ENCODE measurements around the gene PKP2. TPM values are rescaled to one million over a fixed set of nuclear protein-coding genes. Genes with fewer than 3 reads are reported as not detected.

PKP2 gene
- under 1 TPM; 0.22 to 0.26 TPM for total RNA-seq

GRCh38 chr12:32896432-32897280 lies at the start of gene PKP2:
PKP2 (minus strand) TSS chr12:32896777; CDS start chr12:32896731, 46 bp downstream.
- intact Hi-C loops (cut with micrococcal nuclease), result loop anchor here (5.0 to 10.0 kb wide), 2 partner anchors 139 to 442 kb away; partner anchors contain the start of gene YARS2
- DNase-seq, result peak; percentile 34
- no peak within 1 kb of the TSS for H3K27ac Mint-ChIP-seq
- peaks cover 53% of the 10 kb centered on the region for H3K27me3 Mint-ChIP-seq (ENCODE audit: low read depth)
- peak within 1 kb of the TSS; percentile 65 for H3K4me3 Mint-ChIP-seq
- H3K9me3 Mint-ChIP-seq, result no peaks in the 10 kb centered on the region
- H3K4me1 Mint-ChIP-seq (ENCODE audit: low read depth), result peaks cover 18% of the 10 kb centered on the region
- no peaks in the 10 kb centered on the region for H3K36me3 Mint-ChIP-seq (ENCODE audit: low read depth)
- CTCF ChIA-PET, result interaction anchor here (0.5 to 1.1 kb wide), 2 partner anchors 80 to 141 kb away, joined by 3 read pairs; partner anchors contain the start of gene YARS2

- H3K4me1 Mint-ChIP-seq (ENCODE audit: low read depth), result no peaks in the 10 kb centered on the region
- no peaks in the 10 kb centered on the region for H3K36me3 Mint-ChIP-seq (ENCODE audit: low read depth)
- H3K9me3 Mint-ChIP-seq, result no peaks in the 10 kb centered on the region
- no peak for DNase-seq
- H3K27ac Mint-ChIP-seq, result no peak overlapping the region
- H3K4me3 Mint-ChIP-seq, result no peak overlapping the region
- H3K27me3 Mint-ChIP-seq (ENCODE audit: low read depth), result peaks cover 6% of the 10 kb centered on the region
- CTCF ChIA-PET, result no interaction called here
- intact Hi-C loops (cut with micrococcal nuclease), result no loop called here
Measured at GRCh38 chr12:32944195-32944594, 47.6 kb upstream of the PKP2 start.

- peaks cover 7% of the 10 kb centered on the region for H3K27me3 Mint-ChIP-seq (ENCODE audit: low read depth)
- no peaks in the 10 kb centered on the region for H3K4me1 Mint-ChIP-seq (ENCODE audit: low read depth)
- DNase-seq, result no peak
- intact Hi-C loops (cut with micrococcal nuclease), result no loop called here
- CTCF ChIA-PET, result no interaction called here
- H3K9me3 Mint-ChIP-seq, result no peaks in the 10 kb centered on the region
- H3K4me3 Mint-ChIP-seq, result no peak overlapping the region
- H3K36me3 Mint-ChIP-seq (ENCODE audit: low read depth), result no peaks in the 10 kb centered on the region
- H3K27ac Mint-ChIP-seq, result no peak overlapping the region
Measured at GRCh38 chr12:32939801-32940200, 43.2 kb upstream of the PKP2 start.

GRCh38 chr12:32926963-32927362 lies 30.4 kb upstream of the PKP2 start:
- intact Hi-C loops (cut with micrococcal nuclease), result no loop called here
- Mint-ChIP-seq H3K27ac (no peak overlapping the region), H3K4me1 (ENCODE audit: low read depth) (no peaks in the 10 kb centered on the region), H3K4me3 (no peak overlapping the region), H3K9me3 (no peaks in the 10 kb centered on the region), H3K27me3 (ENCODE audit: low read depth) (peaks cover 5% of the 10 kb centered on the region), H3K36me3 (ENCODE audit: low read depth) (no peaks in the 10 kb centered on the region)
- DNase-seq, result no peak
- CTCF ChIA-PET, result no interaction called here

- no peak overlapping the region for H3K4me3 Mint-ChIP-seq
- H3K9me3 Mint-ChIP-seq, result no peaks in the 10 kb centered on the region
- no peaks in the 10 kb centered on the region for H3K4me1 Mint-ChIP-seq (ENCODE audit: low read depth)
- H3K27ac Mint-ChIP-seq, result no peak overlapping the region
- intact Hi-C loops (cut with micrococcal nuclease), result no loop called here
- H3K36me3 Mint-ChIP-seq (ENCODE audit: low read depth), result no peaks in the 10 kb centered on the region
- H3K27me3 Mint-ChIP-seq (ENCODE audit: low read depth), result peaks cover 5% of the 10 kb centered on the region
- CTCF ChIA-PET, result no interaction called here
- no peak for DNase-seq
Measured at GRCh38 chr12:32926356-32926755, 29.8 kb upstream of the PKP2 start.

GRCh38 chr12:32922546-32923297 lies 26.1 kb upstream of the PKP2 start:
- intact Hi-C loops (cut with micrococcal nuclease), result no loop called here
- no peak for DNase-seq
- Mint-ChIP-seq H3K27ac (no peak overlapping the region), H3K36me3 (ENCODE audit: low read depth) (no peaks in the 10 kb centered on the region), H3K9me3 (no peaks in the 10 kb centered on the region), H3K4me3 (no peak overlapping the region), H3K27me3 (ENCODE audit: low read depth) (peaks cover 7% of the 10 kb centered on the region), H3K4me1 (ENCODE audit: low read depth) (no peaks in the 10 kb centered on the region)
- CTCF ChIA-PET, result interaction anchor here (0.6 kb wide), 1 partner anchor 324 kb away, joined by 3 read pairs; no protein-coding TSS in a partner anchor

- H3K27ac Mint-ChIP-seq, result no peak overlapping the region
- H3K4me1 Mint-ChIP-seq (ENCODE audit: low read depth), result no peaks in the 10 kb centered on the region
- no peaks in the 10 kb centered on the region for H3K9me3 Mint-ChIP-seq
- no peak for DNase-seq
- no peaks in the 10 kb centered on the region for H3K36me3 Mint-ChIP-seq (ENCODE audit: low read depth)
- intact Hi-C loops (cut with micrococcal nuclease), result no loop called here
- H3K27me3 Mint-ChIP-seq (ENCODE audit: low read depth), result peaks cover 5% of the 10 kb centered on the region
- no peak overlapping the region for H3K4me3 Mint-ChIP-seq
- CTCF ChIA-PET, result no interaction called here
Measured at GRCh38 chr12:32921397-32921796, 24.8 kb upstream of the PKP2 start.

- CTCF ChIA-PET, result interaction anchor here (2.7 kb wide), 1 partner anchor 165 kb away, joined by 14 read pairs; the partner anchor contains the start of gene YARS2
- Mint-ChIP-seq H3K4me1 (ENCODE audit: low read depth) (no peaks in the 10 kb centered on the region), H3K27ac (no peak overlapping the region), H3K27me3 (ENCODE audit: low read depth) (peaks cover 10% of the 10 kb centered on the region), H3K4me3 (no peak overlapping the region), H3K36me3 (ENCODE audit: low read depth) (no peaks in the 10 kb centered on the region), H3K9me3 (no peaks in the 10 kb centered on the region)
- DNase-seq, result no peak
- intact Hi-C loops (cut with micrococcal nuclease), result no loop called here
Measured at GRCh38 chr12:32920506-32921085, 24.0 kb upstream of the PKP2 start.

GRCh38 chr12:32918890-32919801 lies 22.6 kb upstream of the PKP2 start:
- Mint-ChIP-seq H3K27ac (no peak overlapping the region), H3K36me3 (ENCODE audit: low read depth) (no peaks in the 10 kb centered on the region), H3K4me1 (ENCODE audit: low read depth) (no peaks in the 10 kb centered on the region), H3K9me3 (no peaks in the 10 kb centered on the region), H3K4me3 (no peak overlapping the region), H3K27me3 (ENCODE audit: low read depth) (peaks cover 14% of the 10 kb centered on the region)
- CTCF ChIA-PET, result interaction anchor here (0.9 to 2.7 kb wide), 3 partner anchors 16 to 164 kb away, joined by 3 to 14 read pairs (median 3); partner anchors contain the start of gene YARS2
- peak; percentile 8 for DNase-seq
- intact Hi-C loops (cut with micrococcal nuclease), result loop anchor here (1.0 to 2.0 kb wide), 2 partner anchors 163 to 1102 kb away; no protein-coding TSS in a partner anchor

GRCh38 chr12:32917094-32917611 lies 20.6 kb upstream of the PKP2 start:
- Mint-ChIP-seq H3K36me3 (ENCODE audit: low read depth) (no peaks in the 10 kb centered on the region), H3K27ac (no peak overlapping the region), H3K27me3 (ENCODE audit: low read depth) (peaks cover 14% of the 10 kb centered on the region), H3K4me3 (no peak overlapping the region), H3K4me1 (ENCODE audit: low read depth) (no peaks in the 10 kb centered on the region), H3K9me3 (no peaks in the 10 kb centered on the region)
- intact Hi-C loops (cut with micrococcal nuclease), result no loop called here
- DNase-seq, result no peak
- CTCF ChIA-PET, result interaction anchor here (0.6 to 1.5 kb wide), 2 partner anchors 17 to 162 kb away, joined by 4 to 6 read pairs; partner anchors contain the start of gene YARS2

- H3K4me1 Mint-ChIP-seq (ENCODE audit: low read depth), result no peaks in the 10 kb centered on the region
- H3K9me3 Mint-ChIP-seq, result no peaks in the 10 kb centered on the region
- no peak overlapping the region for H3K27ac Mint-ChIP-seq
- no peaks in the 10 kb centered on the region for H3K36me3 Mint-ChIP-seq (ENCODE audit: low read depth)
- intact Hi-C loops (cut with micrococcal nuclease), result no loop called here
- no peak for DNase-seq
- H3K4me3 Mint-ChIP-seq, result no peak overlapping the region
- CTCF ChIA-PET, result no interaction called here
- H3K27me3 Mint-ChIP-seq (ENCODE audit: low read depth), result peaks cover 10% of the 10 kb centered on the region
Measured at GRCh38 chr12:32907898-32908476, 11.4 kb upstream of the PKP2 start.
